Sigmoid colon (tissue), 7 donors: ENCODE data around the gene CCDC93. TPM values are rescaled to one million over a fixed set of nuclear protein-coding genes. Genes with fewer than 3 reads are reported as not detected.
A peak's percentile ranks its signal among the peaks of the same experiment; 100 is the strongest.

Source experiments
- DNase-seq: peaks from one replicate; pipeline ENCODE4 v3.0.0-alpha.2; 2019
- H3K27ac ChIP-seq, 4 donors: fragments of 200-600 bp; sonication (generic); one replicate each; pipeline ENCODE4 v1.5.1; 2016 to 2019; ENCODE audit warnings: mild to moderate bottlenecking in 1 of 4
- H3K27me3 ChIP-seq, 3 donors: fragments of 200-600 bp; sonication (generic); one replicate each; pipeline ENCODE4 v1.5.1; 2019; ENCODE audit warnings: mild to moderate bottlenecking in 1 of 3
- H3K36me3 ChIP-seq, 4 donors: fragments of 200-600 bp; sonication (generic); one replicate each; pipeline ENCODE4 v1.5.1; 2016 to 2019
- H3K4me1 ChIP-seq, 4 donors: fragments of 200-600 bp; sonication (generic); one replicate each; pipeline ENCODE4 v1.5.1; 2017 to 2019
- H3K4me3 ChIP-seq, 4 donors: fragments of 200-600 bp; sonication (generic); one replicate each; pipeline ENCODE4 v1.5.1; 2017 to 2019; ENCODE audit warnings: mild to moderate bottlenecking in 2 of 4, moderate library complexity in 1 of 4
- H3K9me3 ChIP-seq, 4 donors: fragments of 200-600 bp in 3 of 4; sonication (generic) in 3 of 4; one replicate each; pipeline versions ENCODE4 v1.5.1 to v1.6.1; 2013 to 2019
- CTCF ChIP-seq, 4 experiments: fragments of 450-650 bp in 3 of 4; fragments of 200-600 bp in 1 of 4; IDR thresholded peaks; one replicate each; pipeline ENCODE4 v1.5.1; 2016 to 2019; ENCODE audit warnings: antibody characterized with exemption in 4 of 4, mild to moderate bottlenecking in 3 of 4, moderate library complexity in 2 of 4
- EP300 ChIP-seq, 4 donors: sonication (generic); formaldehyde crosslinking; IDR thresholded peaks; one replicate each; pipeline ENCODE4 v1.6.1; 2017; ENCODE audit warnings: antibody characterized with exemption in 4 of 4
- POLR2A ChIP-seq, 2 donors: fragments of 450-650 bp; IDR thresholded peaks; one replicate each; pipeline ENCODE4 v1.6.1; 2016; ENCODE audit warnings: antibody characterized with exemption in 2 of 2, mild to moderate bottlenecking in 2 of 2, moderate library complexity in 2 of 2
- POLR2AphosphoS5 ChIP-seq, 4 donors: sonication (generic); formaldehyde crosslinking; IDR thresholded peaks; one replicate each; pipeline ENCODE4 v1.6.1; 2017; ENCODE audit warnings: antibody characterized with exemption in 4 of 4
- WGBS, 2 donors: extraction: QIAGEN DNeasy Blood & Tissue Kit; methylation state at CpG; one replicate each; pipeline ENCODE4 v1.1.7; 2013; 5-methylcytosine and 5-hydroxymethylcytosine counted together
- intact Hi-C: fragments of 100-400 bp; cut with DNase I; formaldehyde crosslinking; loops from one replicate; pipeline ENCODE4 v1.15.1; 2023
- polyA plus RNA-seq, 3 donors: library from polyadenylated mRNA; stranded (reverse); fragments of 200-250 nt; gene quantifications; one replicate each; pipeline ENCODE4 v1.2.3, GENCODE V29; 2013
- total RNA-seq, 4 donors: library from RNA; depleted of rRNA; stranded (reverse); fragments of >200 nt; gene quantifications; one replicate each; pipeline ENCODE4 v1.1.0, GENCODE V29; 2016
- donor health status: healthy with polysubstance abuse.
- donor health status: Bipolar disorder and iron deficiency.
- donor health status: healthy.

The CCDC93 gene
- total and polyA plus RNA-seq, 7 donors = 4.2 to 25.5 (median 12.5) TPM

DNA sequence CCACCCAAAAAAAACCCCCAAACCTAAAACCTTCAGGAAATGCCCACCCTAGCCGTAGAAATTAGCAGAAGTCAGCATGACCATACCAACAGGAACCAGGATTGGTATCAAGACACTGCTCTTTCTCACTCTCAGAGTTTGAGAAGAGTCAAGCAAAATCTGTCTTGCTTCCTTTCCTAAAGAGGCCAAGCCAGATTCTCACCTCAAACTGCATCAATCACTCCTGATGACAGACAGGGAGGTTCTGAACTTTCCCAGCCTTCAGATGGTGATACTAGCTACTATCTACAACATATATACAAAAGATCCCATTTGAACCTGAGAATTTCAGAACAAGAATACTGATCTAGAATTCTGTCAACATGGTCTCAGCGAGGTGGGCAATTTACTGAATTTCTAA is 29.7 kb downstream of the CCDC93 start:
- Histone ChIP-seq H3K9me3 (no peaks in the 10 kb centered on the region), H3K4me3 (no peak overlapping the region), H3K27ac (no peak overlapping the region), H3K36me3 (peaks cover 0 to 37% (median 2%) of the 10 kb centered on the region in 4 donors), H3K27me3 (no peaks in the 10 kb centered on the region), H3K4me1 (peaks cover 0 to 18% (median 7%) of the 10 kb centered on the region in 4 donors)
- intact Hi-C loops = no loop called here
- no peak for DNase-seq
- WGBS, 2 donors = 93 to 97% methylated on average over 2 of the region's 2 CpGs
- TF ChIP-seq EP300 (IDR thresholded peaks at IDR 0.05) = no peak

- Histone ChIP-seq H3K4me1 (peaks cover 0 to 18% (median 7%) of the 10 kb centered on the region in 4 donors), H3K27me3 (no peaks in the 10 kb centered on the region), H3K9me3 (no peaks in the 10 kb centered on the region), H3K4me3 (no peak overlapping the region), H3K27ac (no peak overlapping the region), H3K36me3 (peaks cover 0 to 34% (median 2%) of the 10 kb centered on the region in 4 donors)
- 74 to 88% methylated on average over 3 of the region's 3 CpGs for WGBS, 2 donors
- intact Hi-C loops = no loop called here
- TF ChIP-seq CTCF (IDR thresholded peaks at IDR 0.05) (no peak), POLR2A (IDR thresholded peaks at IDR 0.05) (no peak), EP300 (IDR thresholded peaks at IDR 0.05) (no peak), POLR2AphosphoS5 (IDR thresholded peaks at IDR 0.05) (no peak)
- no peak for DNase-seq
Measured at GRCh38 chr2:117983040-117983439, 30.8 kb downstream of the CCDC93 start.

- Histone ChIP-seq H3K27me3 (no peaks in the 10 kb centered on the region), H3K27ac (no peak overlapping the region), H3K9me3 (no peaks in the 10 kb centered on the region), H3K4me1 (peaks cover 0 to 18% (median 7%) of the 10 kb centered on the region in 4 donors), H3K36me3 (peaks cover 0 to 39% (median 3%) of the 10 kb centered on the region in 4 donors), H3K4me3 (no peak overlapping the region)
- intact Hi-C loops = no loop called here
- WGBS, 2 donors = 74 to 93% methylated on average over 5 of the region's 5 CpGs
- DNase-seq = no peak
- TF ChIP-seq CTCF (IDR thresholded peaks at IDR 0.05) (no peak), POLR2A (IDR thresholded peaks at IDR 0.05) (no peak), POLR2AphosphoS5 (IDR thresholded peaks at IDR 0.05) (no peak), EP300 (IDR thresholded peaks at IDR 0.05) (no peak)
Measured at GRCh38 chr2:117982376-117983033, 31.4 kb downstream of the CCDC93 start.

GRCh38 chr2:117981810-117982209 is 32.1 kb downstream of the CCDC93 start:
- H3K36me3 ChIP-seq = peaks cover 0 to 42% (median 5%) of the 10 kb centered on the region in 4 donors

More at GRCh38 chr2:117981810-117982209, 32.1 kb downstream of the CCDC93 start:
- no peaks in the 10 kb centered on the region for H3K9me3 ChIP-seq
- intact Hi-C loops = no loop called here
- no peak for DNase-seq
- no peak overlapping the region for H3K4me3 ChIP-seq
- peaks cover 0 to 18% (median 7%) of the 10 kb centered on the region in 4 donors for H3K4me1 ChIP-seq
- peak overlapping the region in 1 of 4 donors; percentile 52 for H3K27ac ChIP-seq
- H3K27me3 ChIP-seq = no peaks in the 10 kb centered on the region
- WGBS, 2 donors = 28 to 77% methylated on average over 1 of the region's 1 CpG
- TF ChIP-seq POLR2AphosphoS5 (IDR thresholded peaks at IDR 0.05) = no peak
- TF ChIP-seq EP300 (IDR thresholded peaks at IDR 0.05) = no peak
- TF ChIP-seq CTCF (IDR thresholded peaks at IDR 0.05) = no peak
- no peak for TF ChIP-seq POLR2A (IDR thresholded peaks at IDR 0.05)
